CD1c-positive myeloid dendritic cell (primary cell): ENCODE measurements around the gene DISC1.
A peak's percentile ranks its signal among the peaks of the same experiment; 100 is the strongest.
"Not testable (repeated sequence)": the region's sequence is repeated elsewhere in the genome, so short reads cannot be mapped to it uniquely, and the experiment has no call there.

Source experiments
- DNase-seq: peaks from one replicate; pipeline ENCODE4 v3.0.0-alpha.2; 2016; ENCODE audit errors: extremely low spot score

The DISC1 gene

DNA sequence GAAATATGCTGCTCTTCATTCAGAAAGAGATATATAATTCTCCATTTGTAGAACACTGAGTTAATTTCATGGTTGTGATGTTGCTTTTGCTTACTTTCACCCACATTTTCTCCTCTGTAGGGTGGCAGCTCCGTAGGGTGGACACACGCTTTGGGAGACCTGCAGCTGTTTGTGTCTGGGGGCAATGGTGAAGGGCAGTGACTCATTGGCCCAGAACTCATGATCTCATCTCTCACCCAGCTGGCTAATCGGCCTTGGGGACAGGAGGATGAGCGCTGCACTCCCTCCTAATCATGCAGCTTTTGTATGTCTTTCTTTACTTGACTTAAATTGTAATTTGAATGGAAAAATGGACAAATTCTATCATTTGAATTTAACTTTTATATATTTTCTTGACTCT is 9.6 kb downstream of the DISC1 start:
- no peak for DNase-seq

DNA sequence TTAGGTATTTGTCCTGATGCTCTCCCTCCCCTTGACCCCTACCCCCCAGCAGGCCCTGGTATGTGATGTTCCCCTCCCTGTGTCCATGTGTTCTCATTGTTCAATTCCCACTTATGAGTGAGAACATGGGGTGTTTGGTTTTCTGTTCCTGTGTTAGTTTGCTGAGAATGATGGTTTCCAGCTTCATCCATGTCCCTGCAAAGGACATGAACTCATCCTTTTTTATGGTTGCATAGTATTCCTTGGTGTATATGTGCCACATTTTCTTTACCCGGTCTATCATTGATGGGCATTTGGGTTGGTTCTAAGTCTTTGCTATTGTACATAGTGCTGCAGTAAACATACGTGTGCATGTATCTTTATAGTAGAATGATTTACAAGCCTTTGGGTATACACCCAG is 10.3 kb downstream of the DISC1 start:
- not testable (repeated sequence) for DNase-seq

DNA sequence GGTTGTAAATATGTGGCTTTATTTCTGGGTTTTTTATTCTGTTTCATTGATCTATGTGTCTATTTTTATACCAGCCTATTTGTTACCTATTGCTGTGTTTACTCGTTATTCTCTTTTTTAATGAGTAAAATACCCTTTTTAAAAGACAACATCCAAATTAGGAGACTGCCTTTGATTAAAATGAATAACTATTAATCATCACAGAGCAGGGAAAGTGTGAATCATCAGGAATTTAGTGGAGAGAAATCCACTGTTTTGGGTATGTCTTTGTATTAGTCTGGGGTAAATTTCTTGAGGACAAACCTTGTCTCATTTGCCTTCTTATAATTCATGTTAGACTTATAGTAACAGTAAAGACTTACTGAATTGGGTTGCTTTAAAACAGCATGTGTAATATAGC is 12.1 kb downstream of the DISC1 start:
- DNase-seq = no peak

DNA sequence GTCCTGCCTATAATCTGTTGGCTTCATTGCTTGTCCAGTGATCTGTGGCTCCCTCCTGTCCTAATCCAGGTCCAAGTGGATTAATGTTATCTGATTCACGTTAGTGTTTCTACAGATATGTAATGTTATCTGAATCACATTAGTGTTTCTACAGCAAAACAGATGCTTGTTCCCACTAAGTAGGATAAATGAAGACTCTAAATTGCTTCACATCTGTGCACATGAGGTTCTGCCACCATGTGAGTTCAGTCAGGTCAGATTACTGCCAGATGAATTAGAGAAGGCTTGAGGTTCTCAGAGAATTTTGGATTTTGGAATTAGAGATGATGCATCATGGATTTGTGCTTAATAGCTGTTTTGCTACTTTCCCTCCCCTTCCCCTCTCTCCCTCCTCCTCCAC is 13.2 kb downstream of the DISC1 start:
- no peak for DNase-seq

GRCh38 chr1:231641444-231641843 is 14.9 kb downstream of the DISC1 start:
- DNase-seq = not testable (repeated sequence)

DNA sequence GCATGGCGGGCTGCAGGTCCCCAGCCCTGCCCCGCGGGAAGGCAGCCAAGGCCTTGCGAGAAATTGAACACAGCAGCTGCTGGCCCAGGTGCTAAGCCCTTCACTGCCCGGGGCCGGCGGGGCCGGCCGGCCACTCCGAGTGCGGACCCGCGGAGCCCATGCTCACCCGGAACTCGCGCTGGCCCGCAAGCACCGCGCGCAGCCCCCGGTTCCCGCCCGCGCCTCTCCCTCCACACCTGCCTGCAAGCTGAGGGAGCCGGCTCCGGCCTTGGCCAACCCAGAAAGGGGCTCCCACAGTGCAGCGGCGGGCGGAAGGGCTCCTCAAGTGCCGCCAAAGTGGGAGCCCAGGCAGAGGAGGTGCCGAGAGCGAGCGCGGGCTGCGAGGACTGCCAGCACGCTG is 15.5 kb downstream of the DISC1 start:
- not testable (repeated sequence) for DNase-seq

GRCh38 chr1:231642618-231643017 is 16.0 kb downstream of the DISC1 start:
- no peak for DNase-seq

- DNase-seq = no peak
Measured at GRCh38 chr1:231643071-231643934, 16.7 kb downstream of the DISC1 start.

DNA sequence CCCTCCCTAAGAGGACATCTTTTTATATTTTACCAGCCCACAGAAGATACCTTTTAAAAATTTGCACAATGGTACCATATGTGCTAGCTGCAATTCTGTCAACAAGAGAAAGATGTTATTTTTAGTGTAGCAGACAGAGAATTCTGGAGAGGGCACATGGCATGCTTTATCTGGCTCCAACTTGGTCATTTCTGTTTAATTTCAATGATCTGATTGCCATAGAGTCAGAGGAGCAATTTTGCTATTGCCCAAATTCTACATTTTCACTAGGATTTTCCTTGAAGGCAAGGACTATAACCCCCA is 17.3 kb downstream of the DISC1 start:
- no peak for DNase-seq

DNA sequence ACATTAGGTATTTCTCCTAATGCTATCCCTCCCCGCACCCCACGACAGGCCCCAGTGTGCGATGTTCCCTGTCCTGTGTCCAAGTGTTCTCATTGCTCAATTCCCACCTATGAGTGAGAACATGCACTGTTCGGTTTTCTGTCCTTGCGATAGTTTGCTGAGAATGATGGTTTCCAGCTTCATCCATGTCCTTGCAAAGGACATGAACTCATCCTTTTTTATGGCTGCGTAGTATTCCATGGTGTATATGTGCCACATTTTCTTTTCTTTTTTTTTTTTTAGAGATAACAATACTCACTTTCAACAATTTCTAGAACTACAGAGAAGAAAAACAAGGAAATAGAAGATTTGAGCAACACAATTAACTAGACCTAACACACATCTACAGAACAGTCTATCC is 19.0 kb downstream of the DISC1 start:
- DNase-seq = not testable (repeated sequence)

GRCh38 chr1:231646165-231646564 is 19.6 kb downstream of the DISC1 start:
- not testable (repeated sequence) for DNase-seq

- not testable (repeated sequence) for DNase-seq
Measured at GRCh38 chr1:231651621-231652260, 25.2 kb downstream of the DISC1 start.

GRCh38 chr1:231653632-231654031 is 27.0 kb downstream of the DISC1 start:
- DNase-seq = no peak

- no peak for DNase-seq
Measured at GRCh38 chr1:231656741-231657140, 30.2 kb downstream of the DISC1 start.

DNA sequence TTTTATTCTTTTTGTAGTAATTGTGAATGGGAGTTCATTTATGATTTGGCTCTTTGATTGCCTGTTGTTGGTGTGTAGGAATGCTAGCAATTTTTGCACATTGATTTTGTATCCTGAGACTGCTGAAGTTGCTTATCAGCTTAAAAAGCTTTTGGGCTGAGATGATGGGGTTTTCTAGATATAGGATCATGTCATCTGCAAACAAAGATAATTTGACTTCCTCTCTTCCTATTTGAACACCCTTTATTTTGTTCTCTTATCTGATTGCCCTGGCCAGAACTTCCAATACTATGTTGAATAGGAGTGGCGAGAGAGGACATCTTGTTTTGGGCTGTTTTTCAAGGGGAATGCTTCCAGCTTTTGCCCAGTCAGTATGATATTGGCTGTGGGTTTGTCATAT is 31.6 kb downstream of the DISC1 start:
- DNase-seq = not testable (repeated sequence)

DNA sequence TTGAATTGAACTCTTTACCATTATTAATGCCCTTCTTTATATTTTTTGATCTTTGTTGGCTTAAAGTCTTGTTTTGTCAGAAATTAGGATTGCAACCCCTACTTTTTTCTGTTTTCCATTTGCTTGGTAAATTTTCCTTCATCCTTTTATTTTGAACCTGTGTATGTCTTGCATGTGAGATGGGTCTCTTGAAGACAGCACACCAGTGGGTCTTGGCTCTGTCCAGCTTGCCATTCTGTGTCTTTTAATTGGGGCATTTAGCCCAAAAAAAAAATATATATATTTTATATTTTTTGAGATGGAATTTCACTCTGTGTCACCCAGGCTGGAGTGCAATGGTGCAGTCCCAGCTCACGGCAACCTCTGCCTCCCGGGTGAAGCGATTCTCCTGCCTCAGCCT is 33.6 kb downstream of the DISC1 start:
- no peak for DNase-seq

- DNase-seq = peak; percentile 82
Measured at GRCh38 chr1:231663211-231663792, 36.7 kb downstream of the DISC1 start.

DNA sequence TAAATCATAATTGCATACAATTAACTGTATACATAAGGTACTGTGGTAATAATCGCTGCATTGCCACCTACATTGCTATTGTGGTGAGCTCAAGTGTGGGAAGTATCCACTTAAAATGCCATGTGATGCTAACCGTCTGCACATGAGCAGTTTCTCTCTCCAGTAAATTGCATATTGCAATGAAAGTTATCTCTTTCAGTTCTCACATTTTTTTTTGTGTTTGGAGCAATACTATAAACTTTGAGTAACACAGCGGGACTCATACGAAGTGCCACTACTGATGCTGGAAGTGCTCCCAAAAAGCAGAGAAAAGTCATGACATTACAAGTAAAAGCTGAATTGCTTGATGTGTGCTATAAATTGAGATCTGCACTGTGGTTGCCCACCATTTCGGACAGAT is 38.5 kb downstream of the DISC1 start:
- DNase-seq = peak; percentile 74

DNA sequence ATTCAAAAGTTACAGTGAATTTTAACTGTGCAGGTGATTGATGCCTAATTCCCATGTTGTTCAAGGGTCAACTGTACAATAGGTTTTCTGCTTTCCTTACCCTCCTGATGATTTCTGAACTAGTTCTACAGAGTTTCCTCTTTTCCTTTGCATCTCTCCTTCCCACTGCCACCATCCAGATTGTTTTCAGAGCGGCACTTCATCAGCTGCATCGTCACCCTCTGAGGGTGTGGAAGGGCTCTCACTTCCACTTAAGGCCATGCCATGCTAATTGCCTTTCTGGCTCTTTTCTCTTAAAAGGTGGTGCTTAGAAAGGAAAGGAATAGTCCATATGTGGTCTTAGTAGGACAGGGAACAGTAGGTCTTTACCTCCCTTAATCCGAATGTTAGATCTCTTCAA is 39.1 kb downstream of the DISC1 start:
- DNase-seq = peak; percentile 68

DNA sequence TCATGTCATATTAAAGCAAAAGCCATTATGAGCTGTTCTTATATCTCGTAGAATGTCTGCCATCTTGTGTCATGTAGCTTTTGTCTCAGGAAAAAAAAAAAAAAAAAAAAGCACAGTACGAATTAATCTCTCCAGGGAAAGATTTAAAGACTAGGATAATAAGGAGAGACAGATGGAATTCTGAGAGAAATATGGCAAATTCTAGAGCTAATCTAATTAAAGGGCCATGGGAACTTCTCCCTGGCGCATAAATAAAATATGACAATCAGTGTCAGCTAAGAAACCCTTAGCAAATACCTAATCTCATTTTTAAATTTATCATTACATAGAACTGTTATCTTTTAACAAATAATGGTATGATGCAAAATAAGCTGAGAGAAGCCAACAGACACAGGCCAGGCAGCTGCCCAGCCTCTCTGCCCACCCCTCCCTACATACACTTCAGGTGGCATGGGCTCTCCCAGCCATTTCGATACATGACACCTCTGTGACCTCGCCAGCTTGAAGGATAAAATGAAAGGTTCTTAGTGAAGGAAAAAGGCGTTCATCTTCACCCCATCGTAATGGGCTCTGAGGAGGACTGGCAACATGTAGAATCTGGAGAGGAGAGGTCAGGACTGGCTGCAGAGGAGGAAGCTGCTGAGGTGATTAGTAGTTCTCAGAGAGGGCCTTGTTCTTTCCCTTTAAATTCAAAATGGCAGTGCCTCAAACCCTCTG is 39.8 kb downstream of the DISC1 start:
- no peak for DNase-seq

- no peak for DNase-seq
Measured at GRCh38 chr1:231666937-231667608, 40.5 kb downstream of the DISC1 start.
